SU-DHL-6 (cell line): ENCODE results near the gene DEFB113.
"Not testable (repeated sequence)": the region's sequence is repeated elsewhere in the genome, so short reads cannot be mapped to it uniquely, and the experiment has no call there.

Experiments used
- H2AFZ ChIP-seq: fragments of 200-600 bp; sonication (generic); 2 replicates; pipeline ENCODE4 v1.6.1; 2014; ENCODE audit warnings: low read depth, mild to moderate bottlenecking, moderate library complexity, mixed read lengths, antibody characterized with exemption, low read length; ENCODE audit not compliant: severe bottlenecking
- H3F3A ChIP-seq: fragments of 200-600 bp; shearing (Covaris generic); 2 replicates; pipeline ENCODE4 v1.6.0; 2016; ENCODE audit warnings: antibody characterized with exemption, mild to moderate bottlenecking; ENCODE audit not compliant: insufficient read depth
- H3K27ac ChIP-seq: fragments of 200-600 bp; sonication (generic); 2 replicates; pipeline ENCODE4 v1.5.1; 2016; ENCODE audit warnings: low read depth, mild to moderate bottlenecking, low read length, moderate library complexity, mixed read lengths
- H3K27me3 ChIP-seq: fragments of 200-600 bp; sonication (generic), shearing (Covaris generic); 2 replicates; pipeline ENCODE4 v1.6.0; 2014; ENCODE audit warnings: mild to moderate bottlenecking, low read length
- H3K36me3 ChIP-seq: fragments of 200-600 bp; sonication (generic); 2 replicates; pipeline ENCODE4 v1.6.1; 2014; ENCODE audit warnings: mild to moderate bottlenecking, low read length, mixed read lengths
- H3K4me2 ChIP-seq: fragments of 300-600, 200-600 bp; shearing (Covaris generic), sonication (generic); 2 replicates; pipeline ENCODE4 v1.6.0; 2014; ENCODE audit warnings: low read length, low read depth, mild to moderate bottlenecking; ENCODE audit not compliant: poor library complexity, severe bottlenecking
- H3K4me3 ChIP-seq: fragments of 200-600 bp; sonication (generic); 2 replicates; pipeline ENCODE4 v1.5.1; 2014; ENCODE audit warnings: antibody characterized with exemption, low read length, mild to moderate bottlenecking, mixed read lengths; ENCODE audit not compliant: insufficient read depth, poor library complexity, severe bottlenecking
- H3K79me2 ChIP-seq: fragments of 200-600 bp; sonication (generic); 2 replicates; pipeline ENCODE4 v1.6.1; 2014; ENCODE audit warnings: mild to moderate bottlenecking, low read length, moderate library complexity; ENCODE audit not compliant: insufficient read depth
- H3K9ac ChIP-seq: fragments of 200-600 bp; sonication (generic); 2 replicates; pipeline ENCODE4 v1.7.0; 2014; ENCODE audit warnings: mild to moderate bottlenecking, low read length
- H3K9me2 ChIP-seq: fragments of 200-600 bp; sonication (generic); replicated peaks from 2 replicates; pipeline ENCODE4 v1.6.1; 2014; ENCODE audit warnings: low read length; ENCODE audit not compliant: insufficient read depth
- H3K9me3 ChIP-seq: fragments of 200-600 bp; sonication (generic); 2 replicates; pipeline ENCODE4 v1.6.1; 2014; ENCODE audit warnings: low read length, mixed read lengths; ENCODE audit not compliant: insufficient read depth
- H4K20me1 ChIP-seq: fragments of 200-600 bp; sonication (generic); 2 replicates; pipeline ENCODE4 v1.6.1; 2014; ENCODE audit warnings: low read depth, mild to moderate bottlenecking, antibody characterized with exemption, low read length, moderate library complexity, mixed read lengths
- EZH2phosphoT487 ChIP-seq: fragments of 200-600 bp; sonication (generic), shearing (Covaris generic); conservative IDR thresholded peaks from 2 replicates; pipeline ENCODE4 v1.6.1; 2018; ENCODE audit warnings: mild to moderate bottlenecking, antibody characterized with exemption, low read length, moderate library complexity, mixed read lengths
- TF ChIP-seq, protein P1 (sequence below): fragments of 200-600 bp; sonication (generic); IDR thresholded peaks from one replicate; pipeline ENCODE4 v1.5.1; 2017; ENCODE audit warnings: antibody characterized with exemption, mild to moderate bottlenecking, low read length, moderate library complexity; ENCODE audit not compliant: insufficient read depth, poor library complexity, severe bottlenecking

The DEFB113 gene

DNA sequence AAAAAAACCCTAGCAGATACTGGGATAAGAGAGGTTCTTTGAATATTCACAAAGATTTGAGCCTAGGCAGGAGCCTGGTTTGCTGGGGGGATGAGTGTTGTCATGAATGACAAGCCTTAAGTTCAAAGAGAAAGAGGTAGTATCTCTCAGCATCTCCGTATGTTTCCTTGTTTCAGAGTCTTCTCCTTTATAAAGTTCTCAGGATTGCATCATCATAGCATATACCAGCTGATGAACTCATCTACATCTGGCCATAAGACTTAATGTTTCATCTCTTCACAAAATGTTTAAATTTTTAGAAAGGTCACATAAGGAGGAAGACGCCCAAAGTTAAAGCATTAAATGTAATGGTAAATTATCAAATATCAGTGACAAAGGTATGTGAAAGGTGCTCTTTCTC, 22.6 kb downstream of the DEFB113 start:
- H3K4me3 ChIP-seq = no peak overlapping the region
- no peak overlapping the region for H3K27ac ChIP-seq
- no peak for TF ChIP-seq EZH2phosphoT487
- TF ChIP-seq, protein P1, sequence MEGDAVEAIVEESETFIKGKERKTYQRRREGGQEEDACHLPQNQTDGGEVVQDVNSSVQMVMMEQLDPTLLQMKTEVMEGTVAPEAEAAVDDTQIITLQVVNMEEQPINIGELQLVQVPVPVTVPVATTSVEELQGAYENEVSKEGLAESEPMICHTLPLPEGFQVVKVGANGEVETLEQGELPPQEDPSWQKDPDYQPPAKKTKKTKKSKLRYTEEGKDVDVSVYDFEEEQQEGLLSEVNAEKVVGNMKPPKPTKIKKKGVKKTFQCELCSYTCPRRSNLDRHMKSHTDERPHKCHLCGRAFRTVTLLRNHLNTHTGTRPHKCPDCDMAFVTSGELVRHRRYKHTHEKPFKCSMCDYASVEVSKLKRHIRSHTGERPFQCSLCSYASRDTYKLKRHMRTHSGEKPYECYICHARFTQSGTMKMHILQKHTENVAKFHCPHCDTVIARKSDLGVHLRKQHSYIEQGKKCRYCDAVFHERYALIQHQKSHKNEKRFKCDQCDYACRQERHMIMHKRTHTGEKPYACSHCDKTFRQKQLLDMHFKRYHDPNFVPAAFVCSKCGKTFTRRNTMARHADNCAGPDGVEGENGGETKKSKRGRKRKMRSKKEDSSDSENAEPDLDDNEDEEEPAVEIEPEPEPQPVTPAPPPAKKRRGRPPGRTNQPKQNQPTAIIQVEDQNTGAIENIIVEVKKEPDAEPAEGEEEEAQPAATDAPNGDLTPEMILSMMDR = no peak
- no peaks in the 10 kb centered on the region for H3F3A ChIP-seq
- H3K9ac ChIP-seq = no peak overlapping the region
- no peaks in the 10 kb centered on the region for H3K79me2 ChIP-seq
- H3K27me3 ChIP-seq = no peaks in the 10 kb centered on the region
- H4K20me1 ChIP-seq = no peaks in the 10 kb centered on the region; the same call in 1 of the 2 replicates
- H3K4me2 ChIP-seq = no peak overlapping the region
- H3K9me2 ChIP-seq = no peaks in the 10 kb centered on the region
- H3K36me3 ChIP-seq = no peaks in the 10 kb centered on the region
- H3K9me3 ChIP-seq = no peaks in the 10 kb centered on the region
- no peak overlapping the region for H2AFZ ChIP-seq

DNA sequence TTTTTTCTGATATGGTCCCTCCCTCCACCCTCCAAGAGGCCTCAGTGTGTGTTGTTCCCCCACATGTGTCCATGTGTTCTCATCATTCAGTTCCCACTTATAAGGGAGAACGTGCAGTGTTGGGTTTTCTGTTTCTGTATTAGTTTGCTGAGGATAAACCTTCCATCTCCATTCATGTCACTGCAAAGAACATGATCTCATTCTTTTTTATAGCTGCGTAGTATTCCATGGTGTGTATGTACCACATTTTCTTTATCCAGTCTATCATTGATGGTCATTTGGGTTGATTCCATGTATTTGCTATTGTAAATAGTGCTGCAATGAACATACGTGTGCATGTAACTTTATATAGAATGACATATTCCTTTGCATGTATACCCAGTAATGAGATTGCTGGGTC, 25.4 kb downstream of the DEFB113 start:
- not testable (repeated sequence) for H3K79me2 ChIP-seq, H3K27ac ChIP-seq, H3K9me3 ChIP-seq, H4K20me1 ChIP-seq, H3K4me2 ChIP-seq, H3K27me3 ChIP-seq, H3F3A ChIP-seq, H2AFZ ChIP-seq, H3K9me2 ChIP-seq, H3K9ac ChIP-seq, H3K4me3 ChIP-seq, H3K36me3 ChIP-seq

DNA sequence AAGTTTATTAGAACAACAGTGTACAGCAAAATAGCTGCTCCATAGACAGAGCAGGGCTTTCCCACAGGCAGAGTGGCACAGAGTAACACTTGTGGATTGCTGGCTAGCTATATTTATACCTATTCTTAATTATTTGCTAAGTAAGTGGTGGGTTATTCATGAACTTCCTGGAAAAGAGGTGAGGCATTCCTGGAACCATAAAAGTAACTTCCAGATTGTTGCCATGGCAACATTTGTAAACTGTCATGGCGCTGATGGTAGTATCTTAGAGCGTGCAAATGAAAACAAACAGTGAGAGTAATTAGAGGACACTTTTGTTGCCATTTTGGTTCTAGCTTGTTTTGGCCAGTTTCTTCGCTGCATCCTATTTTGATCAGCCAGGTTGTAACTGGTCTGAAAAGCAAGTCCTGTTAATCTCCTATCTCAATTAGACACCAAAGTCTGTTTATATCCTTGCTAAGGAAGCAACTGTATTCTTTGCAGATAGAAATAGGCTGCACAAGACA, 29.4 kb downstream of the DEFB113 start:
- Histone ChIP-seq H3K27me3 (no peaks in the 10 kb centered on the region), H3K4me2 (no peak overlapping the region), H3K9me3 (no peaks in the 10 kb centered on the region), H3K4me3 (no peak overlapping the region), H3K36me3 (no peaks in the 10 kb centered on the region), H3K27ac (no peak overlapping the region), H2AFZ (no peak overlapping the region), H3K79me2 (no peaks in the 10 kb centered on the region), H4K20me1 (no peaks in the 10 kb centered on the region), H3K9ac (no peak overlapping the region), H3F3A (no peaks in the 10 kb centered on the region), H3K9me2 (no peaks in the 10 kb centered on the region)
- TF ChIP-seq, protein P1 = no peak
- no peak for TF ChIP-seq EZH2phosphoT487

DNA sequence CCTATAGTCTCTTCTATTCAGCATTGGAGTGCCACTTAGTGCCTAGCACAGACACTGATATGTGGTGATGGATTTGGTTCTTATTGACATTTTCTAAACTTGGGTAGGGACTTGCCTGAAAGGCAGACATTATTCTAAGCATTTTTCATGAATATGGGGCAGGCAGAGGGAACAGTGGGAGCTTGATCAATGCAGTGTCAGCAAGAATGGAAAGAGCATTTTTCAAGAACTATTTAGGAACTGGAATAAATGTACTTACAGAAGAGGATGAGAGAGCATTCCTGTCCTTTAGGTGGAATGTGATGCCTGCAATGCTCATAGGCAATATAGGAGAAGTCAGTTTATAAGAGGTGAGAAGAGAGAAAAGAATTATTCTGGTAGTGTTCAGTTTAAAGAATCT, 31.6 kb downstream of the DEFB113 start:
- Histone ChIP-seq H3K79me2 (no peaks in the 10 kb centered on the region), H2AFZ (no peak overlapping the region), H3K4me2 (no peak overlapping the region), H3K4me3 (no peak overlapping the region), H3K27ac (no peak overlapping the region), H3K36me3 (no peaks in the 10 kb centered on the region), H3K27me3 (no peaks in the 10 kb centered on the region), H3K9me3 (no peaks in the 10 kb centered on the region), H3K9ac (no peak overlapping the region), H3K9me2 (no peaks in the 10 kb centered on the region), H4K20me1 (no peaks in the 10 kb centered on the region), H3F3A (no peaks in the 10 kb centered on the region)
- TF ChIP-seq, protein P1 = no peak
- TF ChIP-seq EZH2phosphoT487 = no peak
